ENCODE results near the gene PDZK1IP1. TPM values are rescaled to one million over a fixed set of nuclear protein-coding genes. Genes with fewer than 3 reads are reported as not detected.

PDZK1IP1 gene
- total and polyA plus RNA-seq, 2 of the 4 experiments (the other 2 are of a cell fraction), result not detected

GRCh38 chr1:47238935-47239592, 49.2 kb upstream of the PDZK1IP1 start:
- ATAC-seq (ENCODE audit: low read depth) (no peak), DNase-seq (no peak)
- Histone ChIP-seq H3K4me2 (ENCODE audit: low read depth, low read length) (no peak overlapping the region), H4K5ac (ENCODE audit: low read depth, low read length) (no peak overlapping the region), H4K91ac (ENCODE audit: insufficient read depth, low read depth, low read length) (no peak overlapping the region), H3K27me3 (ENCODE audit: control insufficient read depth, insufficient read depth, low read length) (peaks cover 47% of the 10 kb centered on the region), H2AK5ac (ENCODE audit: low read depth, low read length) (no peak overlapping the region), H3K56ac (ENCODE audit: extremely low read depth, insufficient read depth, low read length) (no peak overlapping the region), H3K9me3 (ENCODE audit: control insufficient read depth, insufficient read depth, low read length) (no peaks in the 10 kb centered on the region), H3K79me1 (ENCODE audit: low read depth in 1 of 2, low read length in 2 of 2) (no peaks in the 10 kb centered on the region), H2BK20ac (ENCODE audit: low read depth, low read length) (no peak overlapping the region), H3K18ac (ENCODE audit: low read depth, low read length) (no peak overlapping the region), H3K9me1 (ENCODE audit: insufficient read depth, low read length) (no peaks in the 10 kb centered on the region), H3K4me3 (ENCODE audit: insufficient read depth, low read depth, low read length) (no peak overlapping the region), H2BK15ac (ENCODE audit: low read depth, low read length) (no peak overlapping the region), H3K23ac (ENCODE audit: low read depth, low read length) (no peak overlapping the region), H2AFZ (replicated peaks; ENCODE audit: low read length, poor library complexity) (no peak overlapping the region), H3K4ac (ENCODE audit: low read depth, low read length) (no peak overlapping the region), H3K4me1 (ENCODE audit: control insufficient read depth, insufficient read depth, low read length) (no peaks in the 10 kb centered on the region), H2BK5ac (ENCODE audit: low read depth, low read length, poor library complexity, severe bottlenecking) (no peak overlapping the region), H3K27ac (ENCODE audit: insufficient read depth, low read length) (no peak overlapping the region), H4K8ac (ENCODE audit: low read depth in 2 of 2, low read length in 2 of 2) (no peak overlapping the region), H2BK120ac (ENCODE audit: low read depth, low read length) (no peak overlapping the region), H3K9ac (ENCODE audit: low read depth, low read length) (no peak overlapping the region), H4K20me1 (ENCODE audit: insufficient read depth, low read length) (no peaks in the 10 kb centered on the region), H3K14ac (replicated peaks; ENCODE audit: low read depth, low read length) (no peak overlapping the region), H2AK9ac (replicated peaks; ENCODE audit: low read depth, low read length, poor library complexity) (no peak overlapping the region), H3K36me3 (ENCODE audit: control insufficient read depth, insufficient read depth, low read length) (no peaks in the 10 kb centered on the region)
- dilution Hi-C loops (cut with HindIII; ENCODE audit: low sequenced_read_pairs, unreplicated experiment) (no loop called here), intact Hi-C loops (cut with micrococcal nuclease) (no loop called here), in situ Hi-C loops (cut with MboI; ENCODE audit: low sequenced_read_pairs) (no loop called here)
- TF ChIP-seq SMC3 (IDR thresholded peaks at IDR 0.05; ENCODE audit: low read depth, low read length) (no peak), RCOR1 (IDR thresholded peaks at IDR 0.05; ENCODE audit: insufficient replicate concordance, low read length) (no peak), MAFK (IDR thresholded peaks at IDR 0.05; ENCODE audit: low read depth, low read length) (no peak), CTCF (conservative IDR thresholded peaks at IDR 0.05; ENCODE audit: low read depth, low read length) (no peak), FOS (IDR thresholded peaks at IDR 0.05; ENCODE audit: low read depth, low read length) (no peak), CEBPB (IDR thresholded peaks at IDR 0.05; ENCODE audit: low read depth, low read length) (no peak), NFE2L2 (IDR thresholded peaks at IDR 0.05; ENCODE audit: low read depth, low read length) (no peak), RFX5 (IDR thresholded peaks at IDR 0.05; ENCODE audit: low read depth, low read length) (no peak), MXI1 (IDR thresholded peaks at IDR 0.05; ENCODE audit: borderline replicate concordance, low read depth, low read length) (no peak), ELK1 (IDR thresholded peaks at IDR 0.05; ENCODE audit: borderline replicate concordance, low read depth, low read length) (no peak), RAD21 (IDR thresholded peaks at IDR 0.05; ENCODE audit: low read length) (no peak), USF2 (IDR thresholded peaks at IDR 0.05; ENCODE audit: low read depth, low read length) (no peak), BHLHE40 (IDR thresholded peaks at IDR 0.05; ENCODE audit: low read depth, low read length) (no peak), CHD1 (IDR thresholded peaks at IDR 0.05; ENCODE audit: low read depth, low read length) (no peak)
- no TSS peak for BruUV-seq (replicated peaks)
- ChIA-PET CTCF (no interaction called here), POLR2A (ENCODE audit: unreplicated experiment) (no interaction called here)
- WGBS, 2 experiments (ENCODE audit: extremely low coverage in 2 of 2, insufficient read length in 1 of 2), result 54% methylated on average over 2 of the region's 5 CpGs; no CpG with 5 or more reads in 1 of the 2 experiments
